HG03571 (cell line): ENCODE measurements around the gene PRSS27.

Experiments used
- ATAC-seq: cut with Tn5 transposase; IDR thresholded peaks from one replicate; pipeline ENCODE4 v1.9.1; 2021; ENCODE audit not compliant: unreplicated experiment

Gene PRSS27

GRCh38 chr16:2710021-2710710 is 9.9 kb downstream of the PRSS27 start:
- no peak for ATAC-seq

- no peak for ATAC-seq
These were observed 10.4 kb downstream of the PRSS27 start for GRCh38 chr16:2709588-2709984.

GRCh38 chr16:2708955-2709587 is 11.0 kb downstream of the PRSS27 start:
- no peak for ATAC-seq

GRCh38 chr16:2708290-2708639 is 11.8 kb downstream of the PRSS27 start:
- no peak for ATAC-seq

- no peak for ATAC-seq
These were observed 12.4 kb downstream of the PRSS27 start for GRCh38 chr16:2707368-2708289.

GRCh38 chr16:2706611-2707311 is 13.3 kb downstream of the PRSS27 start:
- no peak for ATAC-seq

- ATAC-seq, result no peak
These were observed 13.9 kb downstream of the PRSS27 start for GRCh38 chr16:2706085-2706484.

GRCh38 chr16:2705351-2705750 is 14.7 kb downstream of the PRSS27 start:
- no peak for ATAC-seq

GRCh38 chr16:2704983-2705275 is 15.1 kb downstream of the PRSS27 start:
- no peak for ATAC-seq

- no peak for ATAC-seq
These were observed 15.7 kb downstream of the PRSS27 start for GRCh38 chr16:2704166-2704982.

- ATAC-seq, result no peak
These were observed 16.9 kb downstream of the PRSS27 start for GRCh38 chr16:2702871-2703745.

- ATAC-seq, result no peak
These were observed 17.6 kb downstream of the PRSS27 start for GRCh38 chr16:2702438-2702825.

GRCh38 chr16:2701713-2702437 is 18.1 kb downstream of the PRSS27 start:
- no peak for ATAC-seq

GRCh38 chr16:2701272-2701671 is 18.8 kb downstream of the PRSS27 start:
- no peak for ATAC-seq

- no peak for ATAC-seq
These were observed 19.2 kb downstream of the PRSS27 start for GRCh38 chr16:2700786-2701185.

GRCh38 chr16:2699791-2700600 is 20.0 kb downstream of the PRSS27 start:
- ATAC-seq, result no peak

- no peak for ATAC-seq
These were observed 20.9 kb downstream of the PRSS27 start for GRCh38 chr16:2698965-2699750.
